ENCODE data around the gene ANAPC1.
A peak's percentile ranks its signal among the peaks of the same experiment; 100 is the strongest.
"Not testable (repeated sequence)": the region's sequence is repeated elsewhere in the genome, so short reads cannot be mapped to it uniquely, and the experiment has no call there.

DNA sequence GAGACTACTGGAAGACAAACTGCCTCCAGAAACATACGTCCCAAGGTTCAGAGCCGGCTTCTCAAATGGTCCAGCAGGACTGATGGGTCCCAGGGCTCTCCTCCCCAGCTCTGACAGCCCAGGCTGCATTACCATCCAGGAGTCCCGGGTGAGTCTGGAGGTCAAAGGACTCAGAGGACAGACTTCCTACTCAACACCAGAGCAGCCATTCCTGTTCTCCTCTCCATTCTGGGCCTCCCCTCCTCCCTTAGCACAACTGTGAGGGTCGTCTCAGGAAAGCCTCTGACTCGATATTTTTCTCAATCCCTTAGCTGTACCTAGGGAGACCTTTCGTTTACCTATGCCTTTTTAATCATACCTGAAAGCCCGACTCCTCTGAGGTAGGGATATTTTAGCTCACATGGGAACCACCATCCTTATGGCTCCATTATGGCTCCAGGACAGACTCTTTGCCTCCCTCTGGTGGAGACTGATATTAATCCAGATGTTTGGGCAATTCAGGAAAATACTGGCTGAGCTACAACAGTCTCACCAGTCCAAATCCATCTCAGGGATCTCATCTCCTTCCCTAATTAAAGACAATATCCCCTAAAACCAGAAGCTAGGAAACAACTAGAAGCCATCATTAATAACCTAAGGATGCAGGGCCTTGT is 70.9 kb downstream of the ANAPC1 start:
- TF ChIP-seq, protein P1, sequence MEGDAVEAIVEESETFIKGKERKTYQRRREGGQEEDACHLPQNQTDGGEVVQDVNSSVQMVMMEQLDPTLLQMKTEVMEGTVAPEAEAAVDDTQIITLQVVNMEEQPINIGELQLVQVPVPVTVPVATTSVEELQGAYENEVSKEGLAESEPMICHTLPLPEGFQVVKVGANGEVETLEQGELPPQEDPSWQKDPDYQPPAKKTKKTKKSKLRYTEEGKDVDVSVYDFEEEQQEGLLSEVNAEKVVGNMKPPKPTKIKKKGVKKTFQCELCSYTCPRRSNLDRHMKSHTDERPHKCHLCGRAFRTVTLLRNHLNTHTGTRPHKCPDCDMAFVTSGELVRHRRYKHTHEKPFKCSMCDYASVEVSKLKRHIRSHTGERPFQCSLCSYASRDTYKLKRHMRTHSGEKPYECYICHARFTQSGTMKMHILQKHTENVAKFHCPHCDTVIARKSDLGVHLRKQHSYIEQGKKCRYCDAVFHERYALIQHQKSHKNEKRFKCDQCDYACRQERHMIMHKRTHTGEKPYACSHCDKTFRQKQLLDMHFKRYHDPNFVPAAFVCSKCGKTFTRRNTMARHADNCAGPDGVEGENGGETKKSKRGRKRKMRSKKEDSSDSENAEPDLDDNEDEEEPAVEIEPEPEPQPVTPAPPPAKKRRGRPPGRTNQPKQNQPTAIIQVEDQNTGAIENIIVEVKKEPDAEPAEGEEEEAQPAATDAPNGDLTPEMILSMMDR (IDR thresholded peaks at IDR 0.05), result peak in 2 of 5 experiments; percentile 10 to 13
- not testable (repeated sequence) for TF ChIP-seq POLR2A, POLR2AphosphoS5 (IDR thresholded peaks at IDR 0.05)
